ENCODE results near the gene CFDP1. TPM values are rescaled to one million over a fixed set of nuclear protein-coding genes. Genes with fewer than 3 reads are reported as not detected.
"Not testable (repeated sequence)": the region's sequence is repeated elsewhere in the genome, so short reads cannot be mapped to it uniquely, and the experiment has no call there.

Gene CFDP1
- total and polyA plus RNA-seq, 2 donors (not counting 3 experiments of a cell fraction or from before 2014, with no cell fraction given): 17.8 to 53.8 TPM

- intact Hi-C loops (cut with micrococcal nuclease) (loop anchor here (1.0 to 5.0 kb wide), 8 partner anchors 31 to 265 kb away; partner anchors contain the start of genes BCAR1, CFDP1, KARS1 and TERF2IP), dilution Hi-C loops (cut with MboI; ENCODE audit: extremely low pct_ligation_motif_present, low sequenced_read_pairs) (no loop called here)
- Histone ChIP-seq H4K20me1 (replicated peaks; ENCODE audit: control insufficient read depth, extremely low read depth, insufficient read depth, low read length) (no peaks in the 10 kb centered on the region), H3K36me3 (ENCODE audit: control insufficient read depth in 2 of 2, extremely low read depth in 1 of 2, insufficient read depth in 2 of 2, low read length in 2 of 2) (no peaks in the 10 kb centered on the region), H3K9ac (replicated peaks; ENCODE audit: extremely low read depth, insufficient read depth, low read length) (peak within 1 kb of the TSS; percentile 86), H3K9me1 (replicated peaks; ENCODE audit: control insufficient read depth, extremely low read depth, insufficient read depth, low read length) (no peaks in the 10 kb centered on the region), H3K27me3 (ENCODE audit: control insufficient read depth in 2 of 2, insufficient read depth in 2 of 2, low read length in 2 of 2) (no peaks in the 10 kb centered on the region), H3K79me2 (ENCODE audit: control insufficient read depth, insufficient read depth, low read length) (peaks cover 48% of the 10 kb centered on the region), H3K4me3 (replicated peaks in 1 of 3; ENCODE audit: insufficient read depth in 1 of 3, low read depth in 1 of 3, low read length in 3 of 3) (peak within 1 kb of the TSS; percentile 65 to 93 (median 68)), H2AFZ (ENCODE audit: low read depth, low read length) (peak within 1 kb of the TSS; percentile 92), H3K9me3 (replicated peaks; ENCODE audit: control insufficient read depth, insufficient read depth, low read length) (no peaks in the 10 kb centered on the region), H3K27ac (ENCODE audit: insufficient read depth, low read depth, low read length) (peak within 1 kb of the TSS; percentile 74), H3K4me1 (ENCODE audit: control insufficient read depth, extremely low read depth, insufficient read depth, low read length) (peaks cover 10% of the 10 kb centered on the region), H3K4me2 (ENCODE audit: insufficient read depth, low read length) (peak within 1 kb of the TSS; percentile 89)
- FAIRE-seq (peak; percentile 98), DNase-seq (ENCODE audit: low read depth, low spot score) (peak; percentile 100)
- ChIA-PET CTCF (interaction anchor here (0.7 to 5.0 kb wide), 16 partner anchors 9 to 298 kb away, joined by 3 to 117 read pairs (median 4); partner anchors contain the start of gene CHST6), POLR2A (interaction anchor here (0.8 to 1.0 kb wide), 2 partner anchors 31 to 183 kb away, joined by 4 read pairs; partner anchors contain the start of genes CFDP1, KARS1 and TERF2IP)
- BruUV-seq (replicated peaks): no TSS peak
- TF ChIP-seq POLR2A (IDR thresholded peaks at IDR 0.05; ENCODE audit: low read depth, low read length) (peak; percentile 98), POLR2AphosphoS5 (IDR thresholded peaks at IDR 0.05; ENCODE audit: insufficient read depth, low read depth, low read length) (peak; percentile 98), JUN (IDR thresholded peaks at IDR 0.05; ENCODE audit: borderline replicate concordance, insufficient read depth, insufficient read length, low read depth) (no peak), GATA2 (IDR thresholded peaks at IDR 0.05; ENCODE audit: insufficient read depth, insufficient read length, low read depth, low read length) (no peak), MYC (IDR thresholded peaks at IDR 0.05; ENCODE audit: low read depth, low read length) (no peak), CTCF (IDR thresholded peaks at IDR 0.05; ENCODE audit: extremely low read depth in 1 of 2, insufficient read depth in 1 of 2, low read depth in 1 of 2, low read length in 2 of 2) (peak; percentile 100), MAX (IDR thresholded peaks at IDR 0.05; ENCODE audit: insufficient read depth, insufficient read length) (no peak), EZH2 (IDR thresholded peaks at IDR 0.05; ENCODE audit: borderline replicate concordance, low read depth, low read length, severe bottlenecking) (no peak), FOS (IDR thresholded peaks at IDR 0.05; ENCODE audit: borderline replicate concordance, insufficient read depth, low read length) (peak; percentile 13)
Measured at GRCh38 chr16:75464122-75464918, 31.0 kb upstream of the CFDP1 start, which contains the start of gene TMEM170A. TMEM170A (minus strand) TSS chr16:75464689; CDS start chr16:75464600, 89 bp downstream.

- Histone ChIP-seq H3K4me2 (ENCODE audit: insufficient read depth, low read length) (peak overlapping the region; percentile 89), H3K9ac (replicated peaks; ENCODE audit: extremely low read depth, insufficient read depth, low read length) (peak overlapping the region; percentile 86), H3K4me3 (replicated peaks in 1 of 3; ENCODE audit: insufficient read depth in 1 of 3, low read depth in 1 of 3, low read length in 3 of 3) (peak overlapping the region; percentile 65 to 93 (median 68)), H3K27ac (ENCODE audit: insufficient read depth, low read depth, low read length) (peak overlapping the region; percentile 74), H3K79me2 (ENCODE audit: control insufficient read depth, insufficient read depth, low read length) (peaks cover 52% of the 10 kb centered on the region), H2AFZ (ENCODE audit: low read depth, low read length) (peak overlapping the region; percentile 92), H3K4me1 (ENCODE audit: control insufficient read depth, extremely low read depth, insufficient read depth, low read length) (peaks cover 10% of the 10 kb centered on the region)
- intact Hi-C loops (cut with micrococcal nuclease): loop anchor here (1.0 to 5.0 kb wide), 8 partner anchors 30 to 264 kb away; partner anchors contain the start of genes BCAR1, CFDP1, KARS1 and TERF2IP
- H3K9me3 ChIP-seq (replicated peaks; ENCODE audit: control insufficient read depth, insufficient read depth, low read length); H3K9me1 ChIP-seq (replicated peaks; ENCODE audit: control insufficient read depth, extremely low read depth, insufficient read depth, low read length); H3K36me3 ChIP-seq (ENCODE audit: control insufficient read depth in 2 of 2, extremely low read depth in 1 of 2, insufficient read depth in 2 of 2, low read length in 2 of 2); dilution Hi-C loops (cut with MboI; ENCODE audit: extremely low pct_ligation_motif_present, low sequenced_read_pairs); H3K27me3 ChIP-seq (ENCODE audit: control insufficient read depth in 2 of 2, insufficient read depth in 2 of 2, low read length in 2 of 2); H4K20me1 ChIP-seq (replicated peaks; ENCODE audit: control insufficient read depth, extremely low read depth, insufficient read depth, low read length): not testable (repeated sequence)
- FAIRE-seq (peak; percentile 53), DNase-seq (ENCODE audit: low read depth, low spot score) (peak; percentile 52)
- ChIA-PET POLR2A (interaction anchor here (0.6 to 1.0 kb wide), 3 partner anchors 30 to 410 kb away, joined by 4 to 6 read pairs (median 4); partner anchors contain the start of genes CFDP1, KARS1 and TERF2IP), CTCF (interaction anchor here (0.5 to 5.0 kb wide), 7 partner anchors 8 to 265 kb away, joined by 3 to 117 read pairs (median 4); no protein-coding TSS in a partner anchor)
- TSS peak; percentile 20 for BruUV-seq (replicated peaks)
Measured at GRCh38 chr16:75463389-75464121, 30.3 kb upstream of the CFDP1 start.
